IPS-18c (cell line): ENCODE data around the gene PADI2.

ENCODE experiments used
- H3K4me3 ChIP-seq: 2 replicates; pipeline ENCODE4 v1.7.0; 2013; ENCODE audit warnings: low read depth, mild to moderate bottlenecking, low read length, moderate library complexity; ENCODE audit not compliant: insufficient read depth
- H3K9me3 ChIP-seq: one replicate; pipeline ENCODE4 v1.6.1; 2013; ENCODE audit warnings: mild to moderate bottlenecking, low read length, moderate library complexity; ENCODE audit not compliant: control insufficient read depth, insufficient read depth

The PADI2 gene

GRCh38 chr1:17099616-17100340, 19.5 kb downstream of the PADI2 start:
- no peaks in the 10 kb centered on the region for H3K9me3 ChIP-seq
- no peak overlapping the region for H3K4me3 ChIP-seq

GRCh38 chr1:17098446-17099317, 20.6 kb downstream of the PADI2 start:
- Histone ChIP-seq H3K4me3 (no peak overlapping the region), H3K9me3 (no peaks in the 10 kb centered on the region)

GRCh38 chr1:17097787-17098186, 21.5 kb downstream of the PADI2 start:
- Histone ChIP-seq H3K9me3 (no peaks in the 10 kb centered on the region), H3K4me3 (no peak overlapping the region)

GRCh38 chr1:17097147-17097546, 22.1 kb downstream of the PADI2 start:
- no peaks in the 10 kb centered on the region for H3K9me3 ChIP-seq
- H3K4me3 ChIP-seq: no peak overlapping the region

- Histone ChIP-seq H3K4me3 (no peak overlapping the region), H3K9me3 (no peaks in the 10 kb centered on the region)
Measured at GRCh38 chr1:17096584-17096983, 22.7 kb downstream of the PADI2 start.

- no peak overlapping the region for H3K4me3 ChIP-seq
- H3K9me3 ChIP-seq: no peaks in the 10 kb centered on the region
Measured at GRCh38 chr1:17095141-17095540, 24.1 kb downstream of the PADI2 start.

GRCh38 chr1:17094664-17095063, 24.6 kb downstream of the PADI2 start:
- H3K9me3 ChIP-seq: no peaks in the 10 kb centered on the region
- no peak overlapping the region for H3K4me3 ChIP-seq

GRCh38 chr1:17093822-17094393, 25.3 kb downstream of the PADI2 start:
- Histone ChIP-seq H3K4me3 (no peak overlapping the region), H3K9me3 (no peaks in the 10 kb centered on the region)

- Histone ChIP-seq H3K4me3 (no peak overlapping the region), H3K9me3 (no peaks in the 10 kb centered on the region)
Measured at GRCh38 chr1:17091252-17091651, 28.0 kb downstream of the PADI2 start.

GRCh38 chr1:17089506-17089905, 29.7 kb downstream of the PADI2 start:
- no peaks in the 10 kb centered on the region for H3K9me3 ChIP-seq
- H3K4me3 ChIP-seq: no peak overlapping the region

GRCh38 chr1:17086751-17087150, 32.5 kb downstream of the PADI2 start:
- Histone ChIP-seq H3K4me3 (no peak overlapping the region), H3K9me3 (no peaks in the 10 kb centered on the region)

GRCh38 chr1:17084787-17085186, 34.5 kb downstream of the PADI2 start:
- Histone ChIP-seq H3K9me3 (no peaks in the 10 kb centered on the region), H3K4me3 (no peak overlapping the region)

- H3K4me3 ChIP-seq: no peak overlapping the region
Measured at GRCh38 chr1:17082761-17083160, 36.5 kb downstream of the PADI2 start.

GRCh38 chr1:17081439-17081838, 37.8 kb downstream of the PADI2 start:
- H3K4me3 ChIP-seq: no peak overlapping the region
- no peaks in the 10 kb centered on the region for H3K9me3 ChIP-seq

More at GRCh38 chr1:17082761-17083160, 36.5 kb downstream of the PADI2 start:
- H3K9me3 ChIP-seq: no peaks in the 10 kb centered on the region

- Histone ChIP-seq H3K9me3 (no peaks in the 10 kb centered on the region), H3K4me3 (no peak overlapping the region)
Measured at GRCh38 chr1:17080880-17081279, 38.4 kb downstream of the PADI2 start.

GRCh38 chr1:17080085-17080759, 39.0 kb downstream of the PADI2 start:
- H3K4me3 ChIP-seq: no peak overlapping the region
- no peaks in the 10 kb centered on the region for H3K9me3 ChIP-seq

- no peaks in the 10 kb centered on the region for H3K9me3 ChIP-seq
- no peak overlapping the region for H3K4me3 ChIP-seq
Measured at GRCh38 chr1:17078991-17079868, 40.0 kb downstream of the PADI2 start.
